ENCODE data around the gene SKP1. TPM values are rescaled to one million over a fixed set of nuclear protein-coding genes. Genes with fewer than 3 reads are reported as not detected.

SKP1 gene
- total and polyA plus RNA-seq, 2 donors, result 332 to 387 TPM

- H3K4me1 ChIP-seq (ENCODE audit: control insufficient read depth in 2 of 2, insufficient read depth in 2 of 2, low read length in 2 of 2), result peaks cover 25 to 51% of the 10 kb centered on the region in 2 donors
- peak overlapping the region; percentile 88 to 92 for H3K4me3 ChIP-seq (ENCODE audit: low read length in 2 of 2)
- H3K27me3 ChIP-seq (ENCODE audit: control insufficient read depth in 2 of 2, insufficient read depth in 1 of 2, low read length in 1 of 2), result peaks cover 0 to 7% of the 10 kb centered on the region in 2 donors
- DNase-seq (ENCODE audit: low read depth in 6 of 9, low spot score in 9 of 9), result peak in 1 of 9 donors; percentile 53
- H3K36me3 ChIP-seq (ENCODE audit: control insufficient read depth in 2 of 2, insufficient read depth in 2 of 2, low read length in 1 of 2), result peaks cover 89 to 92% of the 10 kb centered on the region in 2 donors
- WGBS, result 32% methylated on average over 12 of the region's 12 CpGs
- peak overlapping the region; percentile 90 to 97 for H3K27ac ChIP-seq (ENCODE audit: low read depth in 1 of 2, low read length in 1 of 2)
- no peaks in the 10 kb centered on the region for H3K9me3 ChIP-seq (ENCODE audit: control insufficient read depth in 2 of 2, insufficient read depth in 1 of 2, low read length in 1 of 2)
Observed at GRCh38 chr5:134119720-134120119, 57.0 kb downstream of the SKP1 start.

- no peak for DNase-seq (ENCODE audit: low read depth in 6 of 9, low spot score in 9 of 9)
- Histone ChIP-seq H3K4me3 (ENCODE audit: low read length in 2 of 2) (peak overlapping the region; percentile 88 to 92), H3K4me1 (ENCODE audit: control insufficient read depth in 2 of 2, insufficient read depth in 2 of 2, low read length in 2 of 2) (peaks cover 11 to 47% of the 10 kb centered on the region in 2 donors), H3K27ac (ENCODE audit: low read depth in 1 of 2, low read length in 1 of 2) (peak overlapping the region; percentile 96 to 97), H3K9me3 (ENCODE audit: control insufficient read depth in 2 of 2, insufficient read depth in 1 of 2, low read length in 1 of 2) (peaks cover 0 to 6% of the 10 kb centered on the region in 2 donors), H3K36me3 (ENCODE audit: control insufficient read depth in 2 of 2, insufficient read depth in 2 of 2, low read length in 1 of 2) (peaks cover 76 to 78% of the 10 kb centered on the region in 2 donors), H3K27me3 (ENCODE audit: control insufficient read depth in 2 of 2, insufficient read depth in 1 of 2, low read length in 1 of 2) (peaks cover 0 to 16% of the 10 kb centered on the region in 2 donors)
- WGBS, result 46% methylated on average over 4 of the region's 4 CpGs
Observed at GRCh38 chr5:134118212-134118835, 58.4 kb downstream of the SKP1 start.

GRCh38 chr5:134116789-134117761 lies 59.7 kb downstream of the SKP1 start:
- H3K4me1 ChIP-seq (ENCODE audit: control insufficient read depth in 2 of 2, insufficient read depth in 2 of 2, low read length in 2 of 2), result peaks cover 11 to 46% of the 10 kb centered on the region in 2 donors
- H3K9me3 ChIP-seq (ENCODE audit: control insufficient read depth in 2 of 2, insufficient read depth in 1 of 2, low read length in 1 of 2), result peaks cover 0 to 8% of the 10 kb centered on the region in 2 donors
- H3K27ac ChIP-seq (ENCODE audit: low read depth in 1 of 2, low read length in 1 of 2), result peak overlapping the region; percentile 96 to 97
- DNase-seq (ENCODE audit: low read depth in 6 of 9, low spot score in 9 of 9), result peak in 1 of 9 donors; percentile 75
- peak overlapping the region; percentile 88 to 92 for H3K4me3 ChIP-seq (ENCODE audit: low read length in 2 of 2)
- 19% methylated on average over 12 of the region's 12 CpGs for WGBS
- peaks cover 63 to 65% of the 10 kb centered on the region in 2 donors for H3K36me3 ChIP-seq (ENCODE audit: control insufficient read depth in 2 of 2, insufficient read depth in 2 of 2, low read length in 1 of 2)
- H3K27me3 ChIP-seq (ENCODE audit: control insufficient read depth in 2 of 2, insufficient read depth in 1 of 2, low read length in 1 of 2), result peaks cover 0 to 20% of the 10 kb centered on the region in 2 donors

DNA sequence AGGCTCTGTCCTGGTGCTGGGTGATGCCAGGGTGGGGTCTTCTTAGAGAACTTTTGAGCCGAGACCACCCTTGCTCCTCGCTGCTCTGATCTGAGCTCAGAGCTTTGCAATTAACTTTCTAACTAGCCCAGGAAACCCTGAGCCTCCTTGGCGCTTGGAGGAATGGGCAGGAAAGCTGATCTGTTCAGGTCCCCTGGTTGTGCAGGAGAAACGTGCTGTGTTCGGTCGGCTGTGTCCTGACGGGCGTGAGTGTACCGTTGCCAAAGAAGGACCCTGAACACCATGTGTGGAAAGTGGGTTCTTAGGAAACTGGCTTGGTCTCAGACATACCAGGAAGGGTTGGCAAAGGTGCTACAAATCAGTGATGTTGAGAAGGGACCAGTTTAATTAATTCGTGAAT lies 60.5 kb downstream of the SKP1 start:
- peaks cover 56 to 58% of the 10 kb centered on the region in 2 donors for H3K36me3 ChIP-seq (ENCODE audit: control insufficient read depth in 2 of 2, insufficient read depth in 2 of 2, low read length in 1 of 2)
- WGBS, result 19% methylated on average over 10 of the region's 10 CpGs
- peaks cover 0 to 20% of the 10 kb centered on the region in 2 donors for H3K27me3 ChIP-seq (ENCODE audit: control insufficient read depth in 2 of 2, insufficient read depth in 1 of 2, low read length in 1 of 2)
- peak overlapping the region; percentile 88 to 92 for H3K4me3 ChIP-seq (ENCODE audit: low read length in 2 of 2)
- peak overlapping the region; percentile 96 to 97 for H3K27ac ChIP-seq (ENCODE audit: low read depth in 1 of 2, low read length in 1 of 2)
- peaks cover 15 to 46% of the 10 kb centered on the region in 2 donors for H3K4me1 ChIP-seq (ENCODE audit: control insufficient read depth in 2 of 2, insufficient read depth in 2 of 2, low read length in 2 of 2)
- peaks cover 0 to 8% of the 10 kb centered on the region in 2 donors for H3K9me3 ChIP-seq (ENCODE audit: control insufficient read depth in 2 of 2, insufficient read depth in 1 of 2, low read length in 1 of 2)
- no peak for DNase-seq (ENCODE audit: low read depth in 6 of 9, low spot score in 9 of 9)

GRCh38 chr5:134115806-134116175 lies 61.0 kb downstream of the SKP1 start:
- Histone ChIP-seq H3K4me3 (ENCODE audit: low read length in 2 of 2) (peak overlapping the region; percentile 88 to 92), H3K9me3 (ENCODE audit: control insufficient read depth in 2 of 2, insufficient read depth in 1 of 2, low read length in 1 of 2) (peaks cover 0 to 8% of the 10 kb centered on the region in 2 donors), H3K4me1 (ENCODE audit: control insufficient read depth in 2 of 2, insufficient read depth in 2 of 2, low read length in 2 of 2) (peaks cover 17 to 46% of the 10 kb centered on the region in 2 donors), H3K36me3 (ENCODE audit: control insufficient read depth in 2 of 2, insufficient read depth in 2 of 2, low read length in 1 of 2) (peaks cover 53 to 54% of the 10 kb centered on the region in 2 donors), H3K27me3 (ENCODE audit: control insufficient read depth in 2 of 2, insufficient read depth in 1 of 2, low read length in 1 of 2) (peaks cover 0 to 20% of the 10 kb centered on the region in 2 donors), H3K27ac (ENCODE audit: low read depth in 1 of 2, low read length in 1 of 2) (peak overlapping the region; percentile 96 to 97)
- WGBS, result 10% methylated on average over 13 of the region's 13 CpGs
- DNase-seq (ENCODE audit: low read depth in 6 of 9, low spot score in 9 of 9), result no peak

- peak overlapping the region; percentile 96 to 97 for H3K27ac ChIP-seq (ENCODE audit: low read depth in 1 of 2, low read length in 1 of 2)
- H3K9me3 ChIP-seq (ENCODE audit: control insufficient read depth in 2 of 2, insufficient read depth in 1 of 2, low read length in 1 of 2), result peaks cover 0 to 8% of the 10 kb centered on the region in 2 donors
- H3K36me3 ChIP-seq (ENCODE audit: control insufficient read depth in 2 of 2, insufficient read depth in 2 of 2, low read length in 1 of 2), result peaks cover 47 to 48% of the 10 kb centered on the region in 2 donors
- peaks cover 22 to 46% of the 10 kb centered on the region in 2 donors for H3K4me1 ChIP-seq (ENCODE audit: control insufficient read depth in 2 of 2, insufficient read depth in 2 of 2, low read length in 2 of 2)
- peaks cover 0 to 20% of the 10 kb centered on the region in 2 donors for H3K27me3 ChIP-seq (ENCODE audit: control insufficient read depth in 2 of 2, insufficient read depth in 1 of 2, low read length in 1 of 2)
- H3K4me3 ChIP-seq (ENCODE audit: low read length in 2 of 2), result peak overlapping the region; percentile 88 to 92
- WGBS, result under 1% methylated on average over 110 of the region's 110 CpGs
- DNase-seq (ENCODE audit: low read depth in 6 of 9, low spot score in 9 of 9), result peak in 8 of 9 donors; percentile 67 to 94 (median 88)
Observed at GRCh38 chr5:134114886-134115805, 61.6 kb downstream of the SKP1 start.

DNA sequence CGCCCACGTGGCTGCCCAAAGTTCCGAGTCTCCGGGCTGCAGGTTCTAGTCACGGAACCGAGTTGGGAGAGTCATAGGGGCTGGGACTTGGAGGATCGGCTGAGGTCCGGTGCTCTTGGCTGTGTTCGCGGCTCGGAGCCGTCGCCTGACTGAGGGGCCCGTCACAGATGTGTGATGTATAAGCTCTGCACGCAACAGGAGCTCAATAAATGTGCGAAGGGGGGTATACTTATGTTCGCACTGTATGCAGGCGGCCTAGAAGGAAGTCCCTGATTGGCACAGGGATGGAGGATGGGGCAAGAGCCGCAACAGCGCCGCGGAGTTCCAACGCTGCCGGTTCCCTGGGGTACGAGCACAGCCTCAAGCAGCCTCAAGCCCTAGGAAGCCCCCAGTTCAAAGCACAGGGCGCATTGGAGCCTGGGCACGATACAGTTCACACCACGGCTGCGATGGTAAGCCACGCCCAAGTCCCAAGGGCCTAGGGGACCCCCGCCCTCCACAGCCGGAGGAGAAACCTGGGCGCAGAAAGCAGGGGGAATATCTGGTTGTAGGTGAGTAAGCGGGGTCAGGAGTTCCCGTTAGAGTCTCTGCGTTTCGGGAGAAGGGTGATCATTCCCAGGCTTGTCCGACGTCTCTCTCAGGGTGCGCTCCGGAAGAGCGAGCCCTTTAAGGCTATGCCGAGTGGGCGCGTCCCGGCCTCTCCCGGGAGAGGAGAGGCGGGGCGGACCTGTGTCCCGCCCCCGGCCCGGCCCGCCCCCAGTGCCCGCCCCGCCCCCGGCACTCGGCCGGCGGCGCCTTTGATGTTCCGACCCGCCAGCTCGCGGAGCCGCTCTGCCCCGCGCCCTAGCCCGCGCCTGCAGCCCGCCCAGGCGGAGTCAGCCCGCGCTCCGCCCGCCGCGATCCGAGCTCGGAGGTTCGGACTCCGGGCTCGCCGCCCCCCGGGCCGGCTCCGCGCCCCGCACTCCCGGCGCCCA lies 62.6 kb downstream of the SKP1 start, which contains the start of gene TCF7:
Gene TCF7, plus strand, starts transcription at position 780 of the 974 bp plus-strand sequence. CDS start 226 bp downstream, outside the sequence.
- peak; percentile 71 to 96 (median 87) for DNase-seq (ENCODE audit: low read depth in 6 of 9, low spot score in 9 of 9)
- 1% methylated on average over 90 of the region's 90 CpGs for WGBS
- Histone ChIP-seq H3K27me3 (ENCODE audit: control insufficient read depth in 2 of 2, insufficient read depth in 1 of 2, low read length in 1 of 2) (peaks cover 0 to 20% of the 10 kb centered on the region in 2 donors), H3K36me3 (ENCODE audit: control insufficient read depth in 2 of 2, insufficient read depth in 2 of 2, low read length in 1 of 2) (peaks cover 37 to 38% of the 10 kb centered on the region in 2 donors), H3K4me1 (ENCODE audit: control insufficient read depth in 2 of 2, insufficient read depth in 2 of 2, low read length in 2 of 2) (peaks cover 28 to 50% of the 10 kb centered on the region in 2 donors), H3K4me3 (ENCODE audit: low read length in 2 of 2) (peak within 1 kb of the TSS; percentile 88 to 92), H3K9me3 (ENCODE audit: control insufficient read depth in 2 of 2, insufficient read depth in 1 of 2, low read length in 1 of 2) (peaks cover 1 to 8% of the 10 kb centered on the region in 2 donors), H3K27ac (ENCODE audit: low read depth in 1 of 2, low read length in 1 of 2) (peak within 1 kb of the TSS; percentile 96 to 97)

All from thymus (tissue), 11 donors.